Trophoblast cell (in vitro differentiated cells and primary cell): ENCODE results near the gene PIP5KL1.

Experiments used
- DNase-seq, 2 donors: peaks; one replicate each; pipeline ENCODE4 v3.0.0-alpha.2; 2016
- H2AFZ ChIP-seq: 2 replicates; pipeline ENCODE4 v1.6.1; 2013; ENCODE audit warnings: low read length, moderate library complexity, mild to moderate bottlenecking; ENCODE audit not compliant: insufficient read depth, poor library complexity
- H2AK5ac ChIP-seq: 2 replicates; pipeline ENCODE4 v1.6.1; 2013; ENCODE audit warnings: mild to moderate bottlenecking, low read length
- H2BK120ac ChIP-seq: 2 replicates; pipeline ENCODE4 v1.6.1; 2013; ENCODE audit warnings: low read length, mild to moderate bottlenecking, moderate library complexity; ENCODE audit not compliant: insufficient read depth, poor library complexity
- H2BK12ac ChIP-seq: 2 replicates; pipeline ENCODE4 v1.6.1; 2013; ENCODE audit warnings: mild to moderate bottlenecking, low read length, moderate library complexity
- H2BK5ac ChIP-seq: 2 replicates; pipeline ENCODE4 v1.6.1; 2013; ENCODE audit warnings: low read length, low read depth, moderate library complexity, mild to moderate bottlenecking; ENCODE audit not compliant: poor library complexity
- H3K14ac ChIP-seq: 2 replicates; pipeline ENCODE4 v1.6.1; 2013; ENCODE audit warnings: mild to moderate bottlenecking, low read length
- H3K18ac ChIP-seq: 2 replicates; pipeline ENCODE4 v1.6.1; 2013; ENCODE audit warnings: mild to moderate bottlenecking, low read length
- H3K23ac ChIP-seq: 2 replicates; pipeline ENCODE4 v1.6.1; 2013; ENCODE audit warnings: low read length
- H3K27ac ChIP-seq: 2 replicates; pipeline ENCODE4 v1.5.1; 2013; ENCODE audit warnings: low read depth, mild to moderate bottlenecking, inconsistent platforms, low read length, moderate library complexity
- H3K27me3 ChIP-seq: 2 replicates; pipeline ENCODE4 v1.6.1; 2013; ENCODE audit warnings: inconsistent platforms, mild to moderate bottlenecking, low read length, moderate library complexity; ENCODE audit not compliant: insufficient read depth
- H3K36me3 ChIP-seq, 2 experiments: 1 replicate in 1 of 2; 2 replicates in 1 of 2; pipeline ENCODE4 v1.6.1; 2013; ENCODE audit warnings: low read length in 2 of 2, mild to moderate bottlenecking in 2 of 2, moderate library complexity in 1 of 2; ENCODE audit not compliant: insufficient read depth in 2 of 2, control insufficient read depth in 1 of 2
- H3K4ac ChIP-seq: 2 replicates; pipeline ENCODE4 v1.6.1; 2013; ENCODE audit warnings: low read depth, mild to moderate bottlenecking, low read length, moderate library complexity
- H3K4me1 ChIP-seq, 2 experiments: 1 replicate in 1 of 2; 2 replicates in 1 of 2; pipeline ENCODE4 v1.6.1; 2013; ENCODE audit warnings: low read length in 2 of 2, mild to moderate bottlenecking in 2 of 2, moderate library complexity in 1 of 2; ENCODE audit not compliant: insufficient read depth in 2 of 2, control insufficient read depth in 1 of 2
- H3K4me2 ChIP-seq: 2 replicates; pipeline ENCODE4 v1.6.1; 2013; ENCODE audit warnings: inconsistent platforms, mild to moderate bottlenecking, low read length, moderate library complexity
- H3K4me3 ChIP-seq: 2 replicates; pipeline ENCODE4 v1.5.1; 2013; ENCODE audit warnings: mild to moderate bottlenecking, low read depth, low read length, inconsistent platforms
- H3K79me1 ChIP-seq: one replicate; pipeline ENCODE4 v1.6.1; 2013; ENCODE audit warnings: low read length
- H3K79me2 ChIP-seq: 2 replicates; pipeline ENCODE4 v1.6.1; 2013; ENCODE audit warnings: low read length, mild to moderate bottlenecking; ENCODE audit not compliant: control insufficient read depth, insufficient read depth, poor library complexity
- H3K9ac ChIP-seq: 2 replicates; pipeline ENCODE4 v1.6.1; 2013; ENCODE audit warnings: mild to moderate bottlenecking, low read length
- H3K9me3 ChIP-seq: 2 replicates; pipeline ENCODE4 v1.6.1; 2013; ENCODE audit warnings: low read depth, mild to moderate bottlenecking, control low read depth, inconsistent platforms, low read length; ENCODE audit not compliant: insufficient read depth
- H4K12ac ChIP-seq: 2 replicates; pipeline ENCODE4 v1.6.1; 2013; ENCODE audit warnings: low read depth, mild to moderate bottlenecking, low read length, moderate library complexity
- H4K8ac ChIP-seq: 2 replicates; pipeline ENCODE4 v1.6.1; 2013; ENCODE audit warnings: low read depth, mild to moderate bottlenecking, low read length, moderate library complexity
- H4K91ac ChIP-seq: one replicate; pipeline ENCODE4 v1.6.1; 2013; ENCODE audit warnings: low read depth, mild to moderate bottlenecking, low read length, moderate library complexity
- WGBS: extraction: QIAGEN DNeasy Blood & Tissue Kit; methylation state at CpG from one replicate; pipeline ENCODE4 v1.1.7; 2013; ENCODE audit warnings: missing lambda C conversion rate; ENCODE audit not compliant: insufficient read length, insufficient coverage; ENCODE audit errors: extremely low coverage; 5-methylcytosine and 5-hydroxymethylcytosine counted together

PIP5KL1 gene

GRCh38 chr9:127877566-127877998, 53.0 kb downstream of the PIP5KL1 start, which contains the start of gene AK1:
Gene AK1, minus strand, starts transcription at chr9:127877675. Its CDS starts 3,058 bp downstream, at chr9:127874617.
- no peaks in the 10 kb centered on the region for H3K27me3 ChIP-seq
- peak within 1 kb of the TSS; percentile 65 for H3K4me3 ChIP-seq
- H3K27ac ChIP-seq: no peak within 1 kb of the TSS
- peak within 1 kb of the TSS; percentile 24 for H3K4ac ChIP-seq
- peaks cover 12% of the 10 kb centered on the region for H3K79me1 ChIP-seq
- peak within 1 kb of the TSS; percentile 49 for H4K12ac ChIP-seq
- peaks cover 2% of the 10 kb centered on the region for H3K9me3 ChIP-seq
- H3K79me2 ChIP-seq: peaks cover 7% of the 10 kb centered on the region
- H3K9ac ChIP-seq: peak within 1 kb of the TSS; percentile 67
- peaks cover 0 to 4% of the 10 kb centered on the region in 2 experiments for H3K36me3 ChIP-seq
- peak within 1 kb of the TSS; percentile 75 for H2AK5ac ChIP-seq
- no peak within 1 kb of the TSS for H3K23ac ChIP-seq
- H3K4me1 ChIP-seq: peaks cover 21 to 24% of the 10 kb centered on the region in 2 experiments
- H2BK5ac ChIP-seq: no peak within 1 kb of the TSS
- H3K14ac ChIP-seq: peak within 1 kb of the TSS; percentile 89
- peak within 1 kb of the TSS; percentile 90 for H4K91ac ChIP-seq
- peak within 1 kb of the TSS; percentile 92 for H3K4me2 ChIP-seq
- peak within 1 kb of the TSS; percentile 88 for H3K18ac ChIP-seq
- H2BK120ac ChIP-seq: peak within 1 kb of the TSS; percentile 48
- peak within 1 kb of the TSS; percentile 96 for H4K8ac ChIP-seq
- peak; percentile 19 to 71 for DNase-seq
- H2AFZ ChIP-seq: peak within 1 kb of the TSS; percentile 83
- no CpG with 5 or more reads among the region's 44 CpGs for WGBS
- H2BK12ac ChIP-seq: peak within 1 kb of the TSS; percentile 25

- peak overlapping the region; percentile 75 for H2AK5ac ChIP-seq
- peak overlapping the region; percentile 90 for H4K91ac ChIP-seq
- H3K23ac ChIP-seq: no peak overlapping the region
- H3K36me3 ChIP-seq: peaks cover 0 to 5% of the 10 kb centered on the region in 2 experiments
- peak overlapping the region; percentile 88 for H3K18ac ChIP-seq
- WGBS: no CpG with 5 or more reads among the region's 26 CpGs
- peak overlapping the region; percentile 92 for H3K4me2 ChIP-seq
- peak overlapping the region; percentile 89 for H3K14ac ChIP-seq
- peak overlapping the region; percentile 65 for H3K4me3 ChIP-seq
- peak overlapping the region; percentile 80 for H4K8ac ChIP-seq
- peak overlapping the region; percentile 83 for H2AFZ ChIP-seq
- peak overlapping the region; percentile 24 for H3K9ac ChIP-seq
- H3K79me1 ChIP-seq: peaks cover 12% of the 10 kb centered on the region
- H3K4me1 ChIP-seq: peaks cover 21 to 24% of the 10 kb centered on the region in 2 experiments
- no peak for DNase-seq
- H3K27ac ChIP-seq: no peak overlapping the region
- peak overlapping the region; percentile 21 for H2BK12ac ChIP-seq
- H3K79me2 ChIP-seq: peaks cover 7% of the 10 kb centered on the region
- H3K27me3 ChIP-seq: no peaks in the 10 kb centered on the region
- H3K9me3 ChIP-seq: peaks cover 2% of the 10 kb centered on the region
- peak overlapping the region; percentile 49 for H4K12ac ChIP-seq
- H2BK5ac ChIP-seq: no peak overlapping the region
- peak overlapping the region; percentile 11 for H3K4ac ChIP-seq
- H2BK120ac ChIP-seq: peak overlapping the region; percentile 48
These were observed 53.6 kb downstream of the PIP5KL1 start for GRCh38 chr9:127876764-127877562.

GRCh38 chr9:127876026-127876763, 54.4 kb downstream of the PIP5KL1 start:
- WGBS: no CpG with 5 or more reads among the region's 14 CpGs
- no peak overlapping the region for H3K23ac ChIP-seq
- peaks cover 21 to 24% of the 10 kb centered on the region in 2 experiments for H3K4me1 ChIP-seq
- H3K9ac ChIP-seq: no peak overlapping the region
- peaks cover 7% of the 10 kb centered on the region for H3K79me2 ChIP-seq
- H3K4me2 ChIP-seq: no peak overlapping the region
- H2BK120ac ChIP-seq: no peak overlapping the region
- H3K18ac ChIP-seq: peak overlapping the region; percentile 20
- no peak for DNase-seq
- no peaks in the 10 kb centered on the region for H3K27me3 ChIP-seq
- no peak overlapping the region for H4K12ac ChIP-seq
- H3K36me3 ChIP-seq: peaks cover 2 to 7% of the 10 kb centered on the region in 2 experiments
- H3K14ac ChIP-seq: peak overlapping the region; percentile 9
- peaks cover 2% of the 10 kb centered on the region for H3K9me3 ChIP-seq
- H3K4ac ChIP-seq: no peak overlapping the region
- H2AFZ ChIP-seq: no peak overlapping the region
- no peak overlapping the region for H2BK12ac ChIP-seq
- peak overlapping the region; percentile 30 for H4K91ac ChIP-seq
- H2BK5ac ChIP-seq: no peak overlapping the region
- H4K8ac ChIP-seq: peak overlapping the region; percentile 25
- no peak overlapping the region for H3K27ac ChIP-seq
- peak overlapping the region; percentile 31 for H2AK5ac ChIP-seq
- H3K4me3 ChIP-seq: no peak overlapping the region
- peaks cover 12% of the 10 kb centered on the region for H3K79me1 ChIP-seq

GRCh38 chr9:127875306-127875966, 55.1 kb downstream of the PIP5KL1 start:
- Histone ChIP-seq H3K9me3 (peaks cover 2% of the 10 kb centered on the region), H3K18ac (peak overlapping the region; percentile 42), H3K9ac (no peak overlapping the region), H3K36me3 (peaks cover 7 to 11% of the 10 kb centered on the region in 2 experiments), H3K4ac (peak overlapping the region; percentile 19), H4K8ac (no peak overlapping the region), H4K91ac (peak overlapping the region; percentile 60), H2AK5ac (peak overlapping the region; percentile 45), H3K27me3 (no peaks in the 10 kb centered on the region), H3K4me2 (no peak overlapping the region), H3K27ac (no peak overlapping the region), H2BK12ac (peak overlapping the region; percentile 42), H3K4me1 (peaks cover 21 to 24% of the 10 kb centered on the region in 2 experiments), H3K4me3 (no peak overlapping the region), H3K79me2 (peaks cover 7% of the 10 kb centered on the region), H3K14ac (no peak overlapping the region), H2BK120ac (no peak overlapping the region), H2AFZ (no peak overlapping the region), H3K79me1 (peaks cover 12% of the 10 kb centered on the region), H2BK5ac (no peak overlapping the region), H4K12ac (no peak overlapping the region), H3K23ac (no peak overlapping the region)
- DNase-seq: no peak
- WGBS: no CpG with 5 or more reads among the region's 10 CpGs
